GM21619 (cell line): ENCODE measurements around the gene ISYNA1.

ENCODE experiments used
- ATAC-seq: cut with Tn5 transposase; IDR thresholded peaks from one replicate; pipeline ENCODE4 v1.9.1; 2021; ENCODE audit not compliant: unreplicated experiment

Gene ISYNA1

DNA sequence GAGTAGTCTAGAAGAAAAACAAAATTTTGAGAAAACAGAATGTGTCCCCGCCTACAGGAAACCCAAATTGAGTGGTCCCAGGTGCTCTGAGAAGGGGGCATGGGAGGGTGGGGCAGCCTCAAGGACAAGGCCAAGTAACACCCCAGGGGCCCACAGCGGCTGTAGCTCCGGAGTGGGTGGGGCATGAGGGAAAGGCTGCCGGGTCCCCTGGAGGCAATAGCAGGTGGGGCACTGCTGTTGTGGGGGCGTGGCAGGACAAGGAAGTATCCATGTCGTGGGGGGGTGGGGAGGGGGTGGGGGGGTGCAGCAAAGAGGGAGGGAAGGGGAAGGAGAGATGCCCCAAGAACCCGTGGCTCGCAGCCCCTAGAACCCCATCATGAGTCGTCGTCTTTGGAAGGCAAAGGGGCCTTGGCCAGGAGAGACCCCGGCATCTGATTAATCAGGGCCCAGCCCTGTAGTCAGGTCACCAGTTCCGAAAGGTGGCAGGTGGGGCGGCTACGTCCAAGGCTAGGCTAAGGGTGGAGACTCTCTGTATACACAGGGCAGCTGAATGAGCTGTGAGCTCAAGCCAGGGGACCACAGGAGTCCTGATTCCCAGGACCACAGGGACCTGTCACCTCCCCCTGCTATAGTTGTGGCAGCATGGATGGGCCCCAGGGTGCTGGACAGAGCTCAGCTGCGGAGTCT, 7.5 kb upstream of the ISYNA1 start:
- no peak for ATAC-seq

DNA sequence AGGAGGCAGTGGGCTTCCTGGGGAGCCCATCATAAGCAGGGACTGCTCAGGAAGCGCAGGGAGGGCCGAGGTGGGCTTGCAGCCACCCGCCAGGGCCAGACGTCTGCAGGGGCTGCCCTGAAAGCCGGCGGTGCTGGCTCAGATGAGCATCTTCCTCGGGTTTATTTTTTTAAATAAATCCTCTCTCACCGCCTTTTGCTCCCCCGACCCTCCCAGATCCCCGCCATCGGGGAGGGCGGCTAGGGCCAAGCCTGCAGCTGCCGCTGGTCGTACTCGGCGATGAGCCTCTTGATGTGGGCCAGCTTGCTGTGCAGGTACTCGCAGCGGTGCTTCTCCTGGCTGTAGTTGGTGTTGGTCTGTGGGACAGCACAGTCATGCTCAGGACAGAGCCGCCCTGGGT, 6.6 kb upstream of the ISYNA1 start:
- ATAC-seq = no peak

DNA sequence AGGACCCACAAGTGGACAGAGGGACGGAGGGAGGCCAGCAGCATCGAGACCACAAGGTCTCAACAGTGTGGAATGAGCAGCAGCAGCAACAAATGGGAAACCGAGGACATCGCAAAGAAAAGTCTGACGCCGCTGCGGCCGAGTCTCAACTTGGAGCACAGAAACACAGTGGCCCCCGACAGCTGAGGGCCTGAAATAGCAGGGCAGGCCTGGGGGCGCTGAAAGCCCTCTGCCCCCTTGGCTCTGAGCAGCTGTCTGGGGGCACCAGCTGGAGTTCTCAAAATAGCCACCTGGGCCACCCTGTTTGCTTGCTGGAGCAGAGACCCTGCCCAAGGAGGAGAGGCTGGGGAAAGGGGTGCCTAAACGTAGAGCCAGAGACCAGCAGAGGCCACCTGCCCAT, 5.9 kb upstream of the ISYNA1 start:
- ATAC-seq = no peak

DNA sequence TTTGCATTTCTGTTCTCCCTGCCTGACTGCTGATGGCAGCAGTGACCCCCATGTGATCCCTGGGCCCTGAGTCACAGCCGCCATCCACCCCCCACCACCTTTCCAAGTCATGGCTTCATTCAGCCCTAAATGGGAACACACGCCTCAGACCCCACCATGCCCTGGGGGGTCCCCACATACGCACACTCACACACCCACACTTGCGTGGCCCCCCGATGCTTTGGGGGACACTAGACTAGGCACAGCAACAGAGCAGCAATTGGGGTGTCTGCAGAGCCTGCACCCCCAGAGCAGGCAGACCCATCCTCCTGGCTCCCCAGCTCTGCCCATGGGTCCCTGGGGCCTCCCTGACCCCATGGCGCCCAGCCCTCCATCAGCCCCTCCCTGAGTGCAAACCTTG, 5.5 kb upstream of the ISYNA1 start:
- no peak for ATAC-seq

DNA sequence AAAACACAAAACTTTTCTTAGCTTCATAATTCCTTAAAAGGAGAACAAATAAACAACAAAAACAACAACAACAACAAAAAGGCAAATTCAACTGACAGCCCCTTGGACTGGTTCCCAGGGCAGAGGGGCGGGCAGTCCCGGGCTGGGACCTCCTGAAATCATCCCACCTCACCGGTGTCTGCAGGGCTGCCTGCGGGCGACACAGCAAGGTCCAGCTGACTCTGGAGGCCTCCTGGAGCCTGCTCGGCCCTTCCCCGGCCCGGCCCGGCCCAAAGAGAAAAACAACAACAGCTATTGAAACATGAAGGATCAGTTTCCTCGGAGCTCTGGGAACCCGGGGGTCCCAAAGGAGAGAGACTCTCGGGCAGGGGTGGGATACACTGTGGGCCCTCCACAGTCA, 5.0 kb upstream of the ISYNA1 start:
- no peak for ATAC-seq

DNA sequence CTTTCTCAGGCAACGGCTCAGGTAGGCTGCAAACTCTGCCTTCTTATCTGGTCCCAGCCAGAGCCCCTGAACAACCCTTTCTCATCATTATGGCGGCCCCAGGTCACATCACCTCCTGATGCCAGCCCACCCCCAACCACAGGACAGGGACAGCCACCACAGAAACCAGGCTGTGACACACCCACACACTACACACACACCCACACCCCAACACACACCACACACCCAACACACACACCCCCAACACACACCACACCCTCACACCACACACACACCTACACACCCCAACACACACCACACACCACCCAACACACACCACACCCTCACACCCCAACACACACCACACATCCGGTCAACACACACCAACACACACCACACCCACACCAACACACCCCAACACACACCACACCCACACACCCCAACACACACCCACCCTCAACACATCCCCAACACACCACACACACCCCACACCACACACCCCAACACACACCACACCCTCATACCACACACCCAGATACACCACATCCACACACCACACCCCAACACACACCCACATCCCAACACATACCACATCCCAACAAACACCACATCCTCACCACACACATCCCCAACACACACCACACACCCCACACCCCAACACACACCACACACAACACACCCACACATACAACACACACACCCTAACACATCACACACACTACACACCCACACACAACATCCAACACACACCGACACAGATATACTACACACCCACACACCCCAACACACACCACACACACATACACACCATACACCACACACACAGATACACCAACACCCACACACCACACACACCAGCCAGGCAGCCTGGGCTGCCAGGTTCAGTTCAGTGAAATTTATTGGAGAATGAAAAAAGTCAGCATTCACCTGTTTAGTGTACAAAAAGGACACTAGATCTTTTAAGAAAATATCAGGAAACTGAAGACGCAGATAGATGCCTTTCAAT, 4.2 kb upstream of the ISYNA1 start:
- no peak for ATAC-seq

DNA sequence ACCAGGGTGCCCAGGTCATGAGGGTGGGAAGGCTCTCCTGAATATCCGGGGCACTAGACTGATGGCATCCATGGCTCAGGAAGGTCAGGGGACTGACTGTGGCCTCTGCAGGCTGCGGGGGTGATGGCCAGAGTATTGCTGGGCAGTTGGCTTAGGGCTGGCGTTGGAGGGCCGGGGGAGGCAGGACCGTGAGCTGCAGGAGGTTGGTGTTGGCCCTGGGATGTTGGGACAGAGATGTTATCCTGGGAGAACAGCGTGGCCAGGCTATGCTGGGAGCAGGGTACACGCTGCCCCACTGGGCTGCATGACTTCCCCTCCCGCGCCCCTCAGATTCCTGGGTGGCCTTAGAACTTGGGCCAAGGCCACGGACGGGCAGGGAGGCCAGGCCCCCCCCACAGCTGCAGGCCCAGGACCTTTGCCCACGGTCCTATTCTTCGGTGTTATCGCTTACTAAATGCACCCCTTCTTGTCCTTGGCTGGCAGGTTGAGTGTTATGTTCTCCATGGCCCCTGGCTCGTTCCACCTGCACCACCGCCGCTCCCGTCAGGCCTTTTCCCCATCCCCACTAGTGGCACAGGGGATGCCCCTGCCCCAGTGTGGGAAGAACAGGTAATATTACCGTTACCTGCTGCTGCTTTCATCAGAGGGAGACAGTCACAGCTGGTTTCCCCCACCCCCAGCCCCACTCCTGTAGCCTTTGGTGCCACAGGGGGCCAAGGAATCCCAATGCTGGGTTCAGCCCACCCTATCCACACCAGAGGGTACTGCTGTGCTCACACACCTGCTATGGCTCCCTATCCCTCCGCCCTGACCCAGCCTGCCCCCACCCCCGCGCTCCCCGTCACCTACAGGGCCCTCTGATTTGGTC, 3.2 kb upstream of the ISYNA1 start:
- ATAC-seq = no peak

DNA sequence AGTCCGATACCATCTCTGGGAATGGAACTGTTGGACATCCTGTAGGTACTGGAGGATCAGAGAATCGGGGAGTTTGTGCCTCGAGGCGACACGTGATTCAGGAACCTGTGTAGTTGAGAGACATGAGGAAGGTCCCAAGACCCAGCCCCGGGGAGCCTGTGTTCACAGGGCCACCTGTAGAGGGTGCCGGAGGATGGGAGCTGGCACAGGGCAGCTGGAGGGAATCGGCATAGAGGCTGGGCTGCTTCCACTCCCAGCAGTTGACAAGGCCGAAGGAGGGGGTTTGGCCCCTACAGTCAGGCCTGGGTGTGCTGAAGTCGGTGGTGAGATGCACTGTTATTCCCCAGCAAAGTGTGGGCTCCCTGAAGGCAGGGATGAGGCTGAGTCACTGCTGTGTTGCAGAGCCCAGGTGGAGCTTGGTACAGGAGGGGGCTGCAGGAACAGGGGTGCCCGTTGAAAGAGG, 2.5 kb upstream of the ISYNA1 start:
- ATAC-seq = no peak

DNA sequence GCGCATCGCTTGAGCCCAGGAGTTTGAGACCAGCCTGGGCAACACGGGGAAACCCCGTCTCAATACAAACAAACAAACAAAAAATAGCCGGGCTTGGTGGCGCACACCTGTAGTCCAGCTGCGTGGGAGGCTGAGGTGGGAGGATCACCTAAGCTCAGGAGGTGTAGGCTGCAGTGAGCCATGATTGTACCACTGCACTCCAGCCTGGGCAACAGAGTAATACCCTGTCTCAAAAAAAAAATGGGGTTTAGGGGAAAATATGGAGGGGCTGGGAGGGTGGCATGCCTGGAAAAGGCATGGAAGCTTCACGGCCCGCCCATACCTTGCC, 1.9 kb upstream of the ISYNA1 start:
- ATAC-seq = no peak

DNA sequence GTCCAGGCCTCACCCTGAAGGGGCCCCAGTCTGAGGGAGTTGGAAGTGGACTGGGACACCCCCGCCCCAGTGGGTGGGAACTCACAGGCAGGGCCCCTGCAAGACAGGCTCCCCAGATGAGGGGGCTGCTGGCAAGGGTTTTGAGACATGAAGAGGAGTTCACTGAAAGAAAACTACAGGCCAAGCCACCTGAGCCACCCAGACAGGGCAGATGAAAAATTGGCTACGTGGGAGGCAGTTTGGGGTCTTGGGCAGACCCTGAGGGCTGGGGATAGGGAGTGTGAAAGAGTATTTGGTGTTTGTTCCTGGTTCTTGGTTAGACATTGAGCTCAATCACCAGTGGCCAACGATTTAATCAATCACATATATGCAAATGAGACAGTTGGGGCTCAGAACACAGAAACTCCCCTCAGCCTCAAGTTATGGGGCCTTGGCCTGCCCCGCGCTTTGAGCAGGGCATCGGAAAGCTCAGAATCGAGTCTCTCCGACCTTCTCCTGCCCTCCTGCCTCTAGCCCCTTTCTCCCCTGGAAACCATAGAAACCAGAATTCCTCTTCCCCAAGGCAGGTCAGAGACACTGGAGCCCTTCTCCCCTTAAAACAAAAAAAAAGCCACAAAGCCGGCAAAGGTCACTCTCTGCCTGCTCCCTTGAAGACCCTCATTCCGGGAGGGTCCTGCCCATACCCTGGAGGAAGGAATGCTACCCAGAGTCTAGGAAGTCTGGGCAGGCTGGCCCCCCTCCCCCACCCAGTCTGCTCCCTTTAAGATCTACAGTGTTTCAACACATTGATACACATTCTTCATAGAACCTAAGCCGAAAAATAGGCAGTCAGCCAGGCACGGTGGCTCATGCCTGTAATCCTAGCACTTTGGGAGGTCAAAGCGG, 1.3 kb upstream of the ISYNA1 start:
- no peak for ATAC-seq

DNA sequence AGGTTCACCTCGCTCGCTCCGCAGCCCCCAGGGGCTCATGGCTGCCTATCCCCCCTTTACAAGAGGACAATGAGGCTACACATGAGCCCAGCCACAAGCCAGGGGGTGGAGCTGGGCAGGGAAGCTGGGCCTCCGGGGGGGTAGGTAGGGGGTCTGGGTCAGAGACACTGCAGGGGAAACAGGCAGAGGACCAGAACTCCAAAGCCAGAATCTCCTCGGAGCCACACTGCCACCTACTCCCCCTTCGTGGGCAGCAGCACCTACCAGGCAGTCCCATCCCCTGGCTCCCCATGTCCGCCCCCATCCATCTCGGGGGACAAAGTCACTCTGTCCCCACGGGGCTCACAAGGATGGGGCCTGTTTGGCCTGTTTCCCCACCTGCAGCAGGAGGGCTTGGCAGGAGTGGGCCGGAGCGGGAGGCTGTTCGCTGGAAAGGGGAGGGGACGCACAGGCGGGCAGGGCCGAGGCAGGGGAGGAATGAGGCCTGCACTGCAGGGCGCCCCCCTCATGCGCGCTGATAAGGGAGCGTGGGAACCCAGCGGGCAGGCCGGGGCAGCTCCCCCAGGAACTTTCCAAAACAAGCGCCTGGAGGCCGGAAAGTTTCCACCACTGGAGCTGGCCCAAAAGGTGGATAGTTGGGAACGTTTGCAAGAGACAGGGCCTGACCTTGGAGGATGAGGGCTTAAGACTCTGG, 545 bp upstream of the ISYNA1 start:
- no peak for ATAC-seq

DNA sequence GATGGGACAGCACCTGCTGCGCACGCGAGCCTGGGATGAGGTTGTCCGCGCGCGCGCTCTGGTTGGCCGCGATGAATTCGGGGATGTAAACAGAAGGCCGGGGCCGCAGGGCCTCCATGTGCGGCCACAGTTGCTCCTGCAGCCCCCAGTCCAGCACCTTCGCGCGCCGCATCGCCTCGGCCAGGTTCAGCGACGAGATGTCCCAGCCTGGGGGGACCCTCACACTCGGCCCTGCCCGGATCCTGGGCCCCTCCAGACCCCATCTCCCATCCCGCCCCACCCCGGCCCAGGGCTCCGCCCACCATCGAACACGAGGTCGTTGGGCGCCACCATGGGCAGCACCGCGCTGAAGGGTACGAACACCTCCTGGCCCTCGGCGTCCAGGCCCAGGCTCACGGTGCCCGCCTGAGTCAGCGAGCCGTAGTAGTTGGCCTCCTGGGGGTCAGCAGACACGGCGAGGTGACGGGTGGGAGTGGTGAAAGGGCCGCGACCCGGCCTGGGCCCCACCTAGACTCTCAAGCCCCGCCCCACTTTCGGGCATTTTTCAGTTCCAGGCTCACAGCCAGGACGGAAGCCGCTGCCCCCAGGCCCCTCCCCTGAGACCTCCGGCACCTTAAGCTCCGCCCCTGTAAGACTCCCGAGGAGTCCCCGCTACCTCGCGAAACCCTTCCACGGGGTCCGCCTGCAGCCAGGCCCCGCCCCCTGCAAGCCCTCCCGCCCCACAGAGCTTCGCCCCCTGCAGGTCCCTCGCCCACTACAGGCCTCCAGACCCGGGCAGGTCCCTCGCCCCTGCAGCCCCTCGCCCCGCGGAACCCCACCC, 1.1 kb downstream of the ISYNA1 start:
- no peak for ATAC-seq

DNA sequence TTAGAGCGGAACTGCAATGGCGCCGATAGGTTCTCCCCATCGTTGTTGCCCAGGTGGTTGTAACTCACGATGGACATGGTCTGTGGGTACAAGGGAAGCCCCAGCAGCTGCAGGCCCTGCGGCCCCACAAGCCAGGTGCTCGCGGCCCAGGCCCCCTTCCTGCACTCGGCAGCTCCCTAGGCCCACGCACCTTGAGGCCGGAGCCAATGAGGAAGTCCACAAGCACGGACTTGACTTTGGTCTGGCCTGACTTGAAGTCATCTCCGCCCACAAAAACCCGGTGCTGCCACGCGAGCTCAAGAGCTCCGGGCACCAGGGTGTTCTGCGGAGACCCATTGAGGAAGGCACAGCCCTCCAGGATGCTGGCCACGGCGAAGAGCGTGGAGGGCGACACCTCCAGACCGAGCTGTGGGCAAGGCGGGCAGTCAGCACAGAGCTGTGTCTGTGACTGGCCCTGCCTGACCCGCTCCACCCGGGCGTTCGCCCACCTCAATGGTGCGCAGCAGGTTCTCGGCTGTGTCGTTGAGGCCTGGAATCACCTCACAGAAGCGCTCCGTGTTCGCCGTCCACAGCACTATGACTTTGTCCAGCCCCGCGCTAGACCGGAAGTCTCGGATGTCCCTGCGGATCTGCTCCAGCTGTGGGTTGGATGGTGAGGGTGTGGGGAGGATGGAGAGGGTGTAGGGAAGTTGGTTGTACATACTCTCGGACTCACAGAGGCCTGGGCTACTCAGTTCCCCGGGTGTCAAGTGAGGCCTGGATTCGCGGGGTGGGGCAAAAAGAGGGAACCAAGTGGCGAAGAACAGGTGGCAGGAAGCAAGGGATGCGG, 1.9 kb downstream of the ISYNA1 start:
- no peak for ATAC-seq

DNA sequence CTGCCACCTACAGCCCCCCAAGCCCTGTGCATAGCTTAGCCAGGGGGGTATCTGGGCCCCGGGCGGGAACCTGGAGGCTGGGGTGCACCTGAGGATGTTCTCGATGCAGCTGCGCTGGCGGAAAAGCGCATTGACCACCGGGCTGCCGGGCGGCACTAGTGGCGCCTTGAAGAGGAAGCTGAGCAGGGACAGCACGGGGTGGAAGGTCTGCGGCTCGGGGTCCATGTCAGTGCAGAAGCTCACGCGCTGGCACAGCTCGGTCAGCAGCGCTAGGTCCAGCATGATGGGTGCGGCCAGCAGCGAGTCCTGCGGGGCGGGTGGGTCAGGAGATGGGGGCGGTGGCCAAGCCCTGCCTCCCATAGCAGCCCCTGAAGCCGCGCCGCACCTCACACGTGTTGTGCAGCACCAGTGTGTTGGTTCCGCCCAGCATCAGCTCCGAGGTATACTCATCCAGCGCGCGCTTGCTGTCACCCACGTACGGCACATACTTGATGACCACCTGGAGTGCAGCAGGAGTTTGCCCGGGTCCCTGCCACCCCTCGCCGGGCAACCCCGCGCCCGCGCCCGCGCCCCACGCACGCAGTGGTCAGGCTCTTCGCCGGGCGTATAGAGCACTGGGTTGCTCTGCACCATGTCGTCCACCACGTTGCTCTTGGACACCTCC, 2.6 kb downstream of the ISYNA1 start:
- ATAC-seq = no peak

DNA sequence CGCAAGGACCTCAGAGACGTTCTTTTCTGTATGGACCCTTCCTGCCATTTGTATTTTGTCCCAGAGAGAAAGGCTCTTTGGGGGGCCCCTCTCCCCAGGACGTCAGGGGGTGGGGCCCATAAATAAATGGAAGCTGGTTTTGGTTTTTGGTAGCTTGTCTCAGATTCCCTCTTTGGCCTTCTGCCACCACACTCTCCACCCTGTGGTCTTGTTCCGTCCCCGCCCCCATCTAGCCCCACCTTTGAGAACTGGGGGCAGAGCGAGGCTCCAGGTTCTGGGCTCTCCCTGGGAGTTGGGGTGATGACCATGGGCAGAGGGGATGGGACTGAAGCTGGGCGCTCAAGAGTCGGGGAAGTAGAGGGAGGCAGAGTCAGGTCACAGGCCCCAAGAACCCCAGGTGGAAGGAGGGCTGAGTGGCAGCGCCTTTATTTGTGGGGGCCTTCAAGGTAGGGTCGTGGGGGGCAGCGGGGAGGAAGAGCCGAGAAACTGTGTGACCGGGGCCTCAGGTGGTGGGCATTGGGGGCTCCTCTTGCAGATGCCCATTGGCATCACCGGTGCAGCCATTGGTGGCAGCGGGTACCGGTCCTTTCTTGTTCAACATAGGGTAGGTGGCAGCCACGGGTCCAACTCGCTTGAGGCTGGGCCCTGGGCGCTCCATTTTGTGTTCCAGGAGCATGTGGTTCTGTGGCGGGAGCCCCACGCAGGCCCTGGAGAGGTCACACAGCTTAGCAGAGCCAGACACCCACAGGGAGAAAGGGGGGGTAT, 3.3 kb downstream of the ISYNA1 start:
- ATAC-seq = no peak

DNA sequence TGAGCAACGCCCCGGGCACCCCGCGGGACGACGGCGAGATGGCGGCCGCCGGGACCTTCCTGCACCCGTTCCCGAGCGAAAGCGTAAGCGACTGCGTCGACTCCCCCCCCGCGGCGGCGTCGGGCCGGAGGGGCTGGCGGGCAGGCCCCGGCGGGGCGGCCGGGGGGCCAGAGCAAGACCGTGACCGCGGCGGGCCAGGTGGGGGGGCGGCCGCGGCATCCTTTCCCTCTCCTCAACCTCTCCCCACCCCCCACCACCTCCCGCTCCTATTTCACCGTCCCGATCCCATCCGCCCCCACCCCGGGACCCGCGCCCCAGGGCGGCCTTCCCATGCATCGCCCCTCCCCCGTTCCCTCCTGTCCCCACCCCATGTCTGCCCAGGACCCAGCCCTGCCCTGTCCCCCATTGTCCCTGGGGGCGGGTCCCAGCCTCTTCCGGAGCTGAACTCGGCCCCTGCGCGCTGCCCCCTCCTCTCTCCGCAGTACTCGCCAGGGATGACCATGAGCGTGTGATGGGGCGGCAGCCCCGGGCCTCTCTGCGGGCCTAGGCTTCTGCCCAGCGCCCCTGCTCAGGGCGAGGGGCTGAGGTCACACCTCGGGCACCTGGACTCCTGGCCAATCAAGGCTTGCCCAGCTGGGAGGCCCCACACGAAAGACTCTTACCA, 4.1 kb downstream of the ISYNA1 start:
- ATAC-seq = no peak
